Renal cortex interstitium (tissue), 11 donors: ENCODE results near the gene TMX1. TPM values are rescaled to one million over a fixed set of nuclear protein-coding genes. Genes with fewer than 3 reads are reported as not detected.

Experiments used
- DNase-seq, 11 donors: peaks; one replicate each; pipeline ENCODE4 v3.0.0-alpha.2; 2013; ENCODE audit warnings: low read depth in 9 of 11, low spot score in 4 of 11; ENCODE audit errors: extremely low read depth in 1 of 11
- polyA plus RNA-seq, 3 donors: library from polyadenylated mRNA; unstranded; fragments of 120-200 nt; gene quantifications; one replicate each; pipeline ENCODE4 v1.2.1, GENCODE V29; 2013; ENCODE audit not compliant: insufficient read length in 3 of 3

Gene TMX1
- polyA plus RNA-seq, 3 donors: 44.2 to 56.4 (median 55.7) TPM

- no peak for DNase-seq
These were observed 42.5 kb downstream of the TMX1 start for GRCh38 chr14:51282517-51282916.

- peak; percentile 50 to 85 (median 70) for DNase-seq
These were observed 43.5 kb downstream of the TMX1 start for GRCh38 chr14:51283402-51284085.

- DNase-seq: no peak
These were observed 44.2 kb downstream of the TMX1 start for GRCh38 chr14:51284241-51284640.

- DNase-seq: no peak
These were observed 45.1 kb downstream of the TMX1 start for GRCh38 chr14:51285120-51285519.

- DNase-seq: no peak
These were observed 49.1 kb downstream of the TMX1 start for GRCh38 chr14:51289169-51289568.

GRCh38 chr14:51290132-51290531 is 50.1 kb downstream of the TMX1 start:
- DNase-seq: no peak

GRCh38 chr14:51291016-51291415 is 51.0 kb downstream of the TMX1 start:
- no peak for DNase-seq

GRCh38 chr14:51293149-51293911 is 53.3 kb downstream of the TMX1 start:
- DNase-seq: no peak

GRCh38 chr14:51293912-51294389 is 53.9 kb downstream of the TMX1 start:
- DNase-seq: no peak

GRCh38 chr14:51294951-51295525 is 55.0 kb downstream of the TMX1 start:
- DNase-seq: no peak

- no peak for DNase-seq
These were observed 55.7 kb downstream of the TMX1 start for GRCh38 chr14:51295646-51296263.

GRCh38 chr14:51297066-51297465 is 57.0 kb downstream of the TMX1 start:
- no peak for DNase-seq

GRCh38 chr14:51298895-51299294 is 58.8 kb downstream of the TMX1 start:
- DNase-seq: no peak

- no peak for DNase-seq
These were observed 62.4 kb downstream of the TMX1 start for GRCh38 chr14:51302295-51303030.

GRCh38 chr14:51304438-51304837 is 64.4 kb downstream of the TMX1 start:
- DNase-seq: no peak

- DNase-seq: no peak
These were observed 64.9 kb downstream of the TMX1 start for GRCh38 chr14:51304941-51305340.

GRCh38 chr14:51305751-51306150 is 65.7 kb downstream of the TMX1 start:
- no peak for DNase-seq
